ENCODE data around the gene TAS2R4. TPM values are rescaled to one million over a fixed set of nuclear protein-coding genes. Genes with fewer than 3 reads are reported as not detected.
"Not testable (repeated sequence)": the region's sequence is repeated elsewhere in the genome, so short reads cannot be mapped to it uniquely, and the experiment has no call there.

The TAS2R4 gene
- total and polyA plus RNA-seq, 8 donors: 0.31 to 0.94 (median 0.75) TPM

GRCh38 chr7:141744131-141744530 lies 32.3 kb upstream of the TAS2R4 start:
- H3K27me3 ChIP-seq: no peaks in the 10 kb centered on the region
- WGBS, 2 donors: 81 to 88% methylated on average over 2 of the region's 2 CpGs
- peaks cover 8 to 11% (median 9%) of the 10 kb centered on the region in 3 donors for H3K4me1 ChIP-seq
- no peaks in the 10 kb centered on the region for H3K9me3 ChIP-seq
- no peak overlapping the region for H3K27ac ChIP-seq
- TF ChIP-seq CTCF (IDR thresholded peaks at IDR 0.05): no peak
- H3K4me3 ChIP-seq: no peak overlapping the region
- DNase-seq (no peak), ATAC-seq (no peak), FAIRE-seq (no peak)
- intact Hi-C loops (cut with DNase I): no loop called here
- peaks cover 8 to 73% (median 46%) of the 10 kb centered on the region in 3 donors for H3K36me3 ChIP-seq

GRCh38 chr7:141748396-141748795 lies 28.1 kb upstream of the TAS2R4 start:
- peaks cover 14 to 85% (median 60%) of the 10 kb centered on the region in 3 donors for H3K36me3 ChIP-seq
- DNase-seq (no peak), ATAC-seq (no peak), FAIRE-seq (no peak)
- WGBS, 2 donors: 92 to 94% methylated on average over 2 of the region's 2 CpGs
- TF ChIP-seq CTCF (IDR thresholded peaks at IDR 0.05): no peak
- H3K27me3 ChIP-seq: no peaks in the 10 kb centered on the region
- H3K4me3 ChIP-seq: no peak overlapping the region
- intact Hi-C loops (cut with DNase I): no loop called here
- no peaks in the 10 kb centered on the region for H3K9me3 ChIP-seq
- no peak overlapping the region for H3K27ac ChIP-seq
- no peaks in the 10 kb centered on the region for H3K4me1 ChIP-seq

- FAIRE-seq; ATAC-seq; H3K27ac ChIP-seq; intact Hi-C loops (cut with DNase I); DNase-seq; H3K27me3 ChIP-seq; H3K9me3 ChIP-seq; H3K4me1 ChIP-seq; H3K4me3 ChIP-seq: not testable (repeated sequence)
- peaks cover 12 to 51% (median 32%) of the 10 kb centered on the region in 3 donors for H3K36me3 ChIP-seq
- WGBS, 2 donors: 97 to 99% methylated on average over 10 of the region's 10 CpGs
Measured at GRCh38 chr7:141751904-141752303, 24.6 kb upstream of the TAS2R4 start.

- intact Hi-C loops (cut with DNase I): no loop called here
- Histone ChIP-seq H3K4me3 (no peak overlapping the region), H3K4me1 (no peaks in the 10 kb centered on the region), H3K27me3 (no peaks in the 10 kb centered on the region), H3K27ac (no peak overlapping the region), H3K9me3 (no peaks in the 10 kb centered on the region), H3K36me3 (peaks cover 12 to 50% (median 32%) of the 10 kb centered on the region in 3 donors)
- FAIRE-seq: no peak
- no peak for TF ChIP-seq CTCF (IDR thresholded peaks at IDR 0.05)
- no peak for ATAC-seq
- WGBS, 2 donors: 97 to 99% methylated on average over 13 of the region's 13 CpGs
- DNase-seq: no peak
Measured at GRCh38 chr7:141752634-141753033, 23.8 kb upstream of the TAS2R4 start.

DNA sequence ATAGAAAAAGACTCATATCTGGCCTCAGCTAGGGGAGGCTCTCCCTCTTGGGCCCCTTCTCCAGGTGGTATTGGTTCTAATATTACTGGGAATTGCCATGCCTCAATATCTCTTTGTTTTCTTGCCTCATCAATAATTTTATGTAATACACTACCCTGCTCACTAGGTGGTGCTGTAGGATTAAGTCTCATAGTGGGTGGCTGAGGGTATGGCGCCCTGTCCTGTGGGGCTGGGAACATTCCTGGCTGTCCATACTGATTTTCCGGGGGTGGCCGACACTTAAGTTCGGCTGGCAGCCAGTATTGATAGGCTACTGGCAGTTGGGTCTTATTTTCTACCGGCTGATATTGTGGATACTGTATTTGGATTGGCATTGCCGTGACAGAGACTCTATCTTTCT lies 21.5 kb upstream of the TAS2R4 start:
- no peaks in the 10 kb centered on the region for H3K9me3 ChIP-seq
- no peak for FAIRE-seq
- no peak for TF ChIP-seq CTCF (IDR thresholded peaks at IDR 0.05)
- DNase-seq: no peak
- peaks cover 12 to 39% (median 23%) of the 10 kb centered on the region in 3 donors for H3K36me3 ChIP-seq
- no peak overlapping the region for H3K27ac ChIP-seq
- ATAC-seq: peak in 2 of 4 donors; percentile 48 to 55
- no peaks in the 10 kb centered on the region for H3K4me1 ChIP-seq
- WGBS, 2 donors: 87 to 88% methylated on average over 6 of the region's 6 CpGs
- intact Hi-C loops (cut with DNase I): no loop called here
- no peaks in the 10 kb centered on the region for H3K27me3 ChIP-seq
- no peak overlapping the region for H3K4me3 ChIP-seq
